Astrocyte of the cerebellum (primary cell): ENCODE data around the gene APC.

ENCODE experiments used
- DNase-seq: peaks from one replicate; pipeline ENCODE4 v3.0.0-alpha.2; 2011; ENCODE audit warnings: low read depth
- H3K4me3 ChIP-seq: 2 replicates; pipeline ENCODE4 v1.5.1; 2011; ENCODE audit warnings: mild to moderate bottlenecking, low read depth, low read length, moderate library complexity
- in situ Hi-C: cut with HindIII; loops from 2 replicates; pipeline ENCODE4 v1.10.0; 2017; ENCODE audit warnings: low sequenced_read_pairs
- TF ChIP-seq, protein P1 (sequence below): IDR thresholded peaks from 2 replicates; pipeline ENCODE4 v1.5.1; 2012; ENCODE audit warnings: low read length, low read depth, moderate library complexity, mild to moderate bottlenecking; ENCODE audit errors: missing control alignments

Gene APC

GRCh38 chr5:112762113-112762810 lies 24.6 kb downstream of the APC start:
- no peak overlapping the region for H3K4me3 ChIP-seq
- in situ Hi-C loops: no loop called here

GRCh38 chr5:112763165-112763564 lies 25.5 kb downstream of the APC start:
- DNase-seq: no peak
- TF ChIP-seq, protein P1, sequence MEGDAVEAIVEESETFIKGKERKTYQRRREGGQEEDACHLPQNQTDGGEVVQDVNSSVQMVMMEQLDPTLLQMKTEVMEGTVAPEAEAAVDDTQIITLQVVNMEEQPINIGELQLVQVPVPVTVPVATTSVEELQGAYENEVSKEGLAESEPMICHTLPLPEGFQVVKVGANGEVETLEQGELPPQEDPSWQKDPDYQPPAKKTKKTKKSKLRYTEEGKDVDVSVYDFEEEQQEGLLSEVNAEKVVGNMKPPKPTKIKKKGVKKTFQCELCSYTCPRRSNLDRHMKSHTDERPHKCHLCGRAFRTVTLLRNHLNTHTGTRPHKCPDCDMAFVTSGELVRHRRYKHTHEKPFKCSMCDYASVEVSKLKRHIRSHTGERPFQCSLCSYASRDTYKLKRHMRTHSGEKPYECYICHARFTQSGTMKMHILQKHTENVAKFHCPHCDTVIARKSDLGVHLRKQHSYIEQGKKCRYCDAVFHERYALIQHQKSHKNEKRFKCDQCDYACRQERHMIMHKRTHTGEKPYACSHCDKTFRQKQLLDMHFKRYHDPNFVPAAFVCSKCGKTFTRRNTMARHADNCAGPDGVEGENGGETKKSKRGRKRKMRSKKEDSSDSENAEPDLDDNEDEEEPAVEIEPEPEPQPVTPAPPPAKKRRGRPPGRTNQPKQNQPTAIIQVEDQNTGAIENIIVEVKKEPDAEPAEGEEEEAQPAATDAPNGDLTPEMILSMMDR: no peak
- no peak overlapping the region for H3K4me3 ChIP-seq
- in situ Hi-C loops: no loop called here

More at GRCh38 chr5:112762113-112762810, 24.6 kb downstream of the APC start:
- TF ChIP-seq, protein P1: no peak
- no peak for DNase-seq

DNA sequence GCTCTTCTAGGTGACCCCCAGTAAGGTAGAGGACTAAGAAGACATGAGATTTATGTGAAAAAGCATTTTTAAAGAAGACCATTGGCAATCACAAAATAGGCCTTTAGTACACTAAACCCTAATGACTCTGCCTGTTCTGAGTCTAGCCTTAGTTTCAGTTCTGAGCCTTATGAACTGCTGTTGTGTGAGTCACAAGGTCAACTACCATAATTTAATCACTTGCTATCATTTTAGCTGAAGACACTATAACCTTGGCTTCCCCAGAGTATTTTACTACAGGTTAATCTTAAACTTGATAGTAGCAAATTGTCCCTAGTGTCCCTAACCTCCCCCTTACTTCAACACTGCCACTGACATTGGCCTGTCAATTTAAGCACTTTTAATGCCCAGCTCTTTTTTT lies 34.4 kb downstream of the APC start:
- H3K4me3 ChIP-seq: no peak overlapping the region
- in situ Hi-C loops: no loop called here
- TF ChIP-seq, protein P1: no peak
- DNase-seq: no peak

GRCh38 chr5:112776301-112776856 lies 38.7 kb downstream of the APC start:
- in situ Hi-C loops: no loop called here
- no peak for DNase-seq
- TF ChIP-seq, protein P1: no peak
- no peak overlapping the region for H3K4me3 ChIP-seq

DNA sequence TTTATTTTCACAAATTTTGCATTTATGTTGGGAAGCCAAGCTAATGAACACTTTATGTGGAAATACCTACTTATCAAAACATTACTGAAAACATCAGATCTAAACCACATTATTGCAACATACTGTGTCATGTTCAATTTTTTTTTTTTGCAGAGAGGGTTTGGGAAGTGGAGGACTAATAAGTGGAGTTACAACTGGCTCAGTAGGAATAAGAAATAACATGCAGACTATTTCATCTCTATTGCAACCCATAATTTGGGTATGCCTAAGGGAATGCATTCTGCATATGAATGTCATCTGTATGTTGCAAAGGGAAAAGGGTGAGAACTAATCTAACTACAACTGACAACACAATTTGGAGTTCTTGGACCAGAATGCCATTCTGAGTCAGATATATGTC lies 41.8 kb downstream of the APC start:
- no peak for DNase-seq
- H3K4me3 ChIP-seq: no peak overlapping the region
- in situ Hi-C loops: no loop called here
- TF ChIP-seq, protein P1: no peak

- no peak for DNase-seq
- TF ChIP-seq, protein P1: no peak
- H3K4me3 ChIP-seq: no peak overlapping the region
- in situ Hi-C loops: no loop called here
Observed at GRCh38 chr5:112784726-112785125, 47.0 kb downstream of the APC start.
